Measurements from ENCODE around the gene SPART. TPM values are rescaled to one million over a fixed set of nuclear protein-coding genes. Genes with fewer than 3 reads are reported as not detected.

Gene SPART
- total RNA-seq, 1 experiment from 2014 or later: 60.6 TPM

- H2BK120ac ChIP-seq (ENCODE audit: low read depth, low read length, poor library complexity, severe bottlenecking): no peak overlapping the region
- H3T11ph ChIP-seq (ENCODE audit: low read length): no peak overlapping the region
- H3K23me2 ChIP-seq (ENCODE audit: insufficient read length, low read depth, low read length, poor library complexity, severe bottlenecking): no peaks in the 10 kb centered on the region
- no peak overlapping the region for H2AK5ac ChIP-seq (ENCODE audit: insufficient read length, low read length)
- no peak overlapping the region for H2AFZ ChIP-seq (ENCODE audit: low read length)
- H3K23ac ChIP-seq (ENCODE audit: insufficient read length, low read depth, low read length): no peak overlapping the region
- H3K27ac ChIP-seq (ENCODE audit: insufficient read length, low read depth, low read length): no peak overlapping the region
- no CpG with 5 or more reads among the region's 3 CpGs for WGBS (ENCODE audit: extremely low coverage, insufficient read length, low lambda C conversion rate)
- H2BK12ac ChIP-seq (ENCODE audit: insufficient read length, low read depth, low read length): no peak overlapping the region
- H2BK15ac ChIP-seq (ENCODE audit: low read depth, low read length): no peak overlapping the region
- TF ChIP-seq, protein P1, sequence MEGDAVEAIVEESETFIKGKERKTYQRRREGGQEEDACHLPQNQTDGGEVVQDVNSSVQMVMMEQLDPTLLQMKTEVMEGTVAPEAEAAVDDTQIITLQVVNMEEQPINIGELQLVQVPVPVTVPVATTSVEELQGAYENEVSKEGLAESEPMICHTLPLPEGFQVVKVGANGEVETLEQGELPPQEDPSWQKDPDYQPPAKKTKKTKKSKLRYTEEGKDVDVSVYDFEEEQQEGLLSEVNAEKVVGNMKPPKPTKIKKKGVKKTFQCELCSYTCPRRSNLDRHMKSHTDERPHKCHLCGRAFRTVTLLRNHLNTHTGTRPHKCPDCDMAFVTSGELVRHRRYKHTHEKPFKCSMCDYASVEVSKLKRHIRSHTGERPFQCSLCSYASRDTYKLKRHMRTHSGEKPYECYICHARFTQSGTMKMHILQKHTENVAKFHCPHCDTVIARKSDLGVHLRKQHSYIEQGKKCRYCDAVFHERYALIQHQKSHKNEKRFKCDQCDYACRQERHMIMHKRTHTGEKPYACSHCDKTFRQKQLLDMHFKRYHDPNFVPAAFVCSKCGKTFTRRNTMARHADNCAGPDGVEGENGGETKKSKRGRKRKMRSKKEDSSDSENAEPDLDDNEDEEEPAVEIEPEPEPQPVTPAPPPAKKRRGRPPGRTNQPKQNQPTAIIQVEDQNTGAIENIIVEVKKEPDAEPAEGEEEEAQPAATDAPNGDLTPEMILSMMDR (conservative IDR thresholded peaks at IDR 0.05): no peak
- Mint-ChIP-seq H3K27ac (no peak overlapping the region), H3K27me3 (ENCODE audit: low read depth) (no peaks in the 10 kb centered on the region), H3K9me3 (no peaks in the 10 kb centered on the region; a peak in 1 of 5 replicates), H3K36me3 (ENCODE audit: insufficient read depth in 1 of 3, low read depth in 3 of 3) (no peaks in the 10 kb centered on the region), H3K4me3 (no peak overlapping the region), H3K4me1 (peaks cover 13% of the 10 kb centered on the region in 2 experiments)
- no peak overlapping the region for H2BK20ac ChIP-seq (ENCODE audit: low read depth, low read length, poor library complexity, severe bottlenecking)
- no peak overlapping the region for H4K91ac ChIP-seq (ENCODE audit: insufficient read length, low read depth, low read length)
- H3K18ac ChIP-seq (ENCODE audit: insufficient read length, low read depth, low read length): peak overlapping the region; percentile 40
- no peak overlapping the region for H2BK5ac ChIP-seq (ENCODE audit: insufficient read length, low read length)
- DNase-seq: no peak
- no peak overlapping the region for H3K56ac ChIP-seq (ENCODE audit: insufficient read length, low read depth, low read length)
- no peaks in the 10 kb centered on the region for H3K4me1 ChIP-seq (ENCODE audit: insufficient read depth, low read length)
- no peak overlapping the region for H4K5ac ChIP-seq (ENCODE audit: insufficient read length, low read depth, low read length)
- no peaks in the 10 kb centered on the region for H3K27me3 ChIP-seq (ENCODE audit: insufficient read depth, low read length)
- H3K4me2 ChIP-seq (ENCODE audit: insufficient read depth, insufficient read length, low read length): no peak overlapping the region
- H4K20me1 ChIP-seq (ENCODE audit: control insufficient read depth, insufficient read depth, insufficient read length): no peaks in the 10 kb centered on the region
- H3K9me3 ChIP-seq (ENCODE audit: control insufficient read depth, low read depth, low read length): no peaks in the 10 kb centered on the region
- H3K14ac ChIP-seq (ENCODE audit: insufficient read depth, low read length): no peak overlapping the region
- no peak overlapping the region for H3K9ac ChIP-seq (ENCODE audit: extremely low read depth, insufficient read length, low read length)
- no peaks in the 10 kb centered on the region for H3K79me1 ChIP-seq (ENCODE audit: insufficient read depth, low read depth, low read length, poor library complexity, severe bottlenecking)
- H3K79me2 ChIP-seq (ENCODE audit: insufficient read depth, low read length): no peaks in the 10 kb centered on the region
- no peak overlapping the region for H4K8ac ChIP-seq (replicated peaks; ENCODE audit: insufficient read length, low read depth, low read length)
- no peak overlapping the region for H3K4ac ChIP-seq (ENCODE audit: low read depth, low read length)
These were observed 85.2 kb downstream of the SPART start for GRCh38 chr13:36261011-36261410.

Measured in H9 (cell line).